IPS DF 4.7 (cell line): ENCODE results near the gene GOLIM4.

Experiments used
- DNase-seq: peaks from one replicate; pipeline ENCODE4 v3.0.0-alpha.2; 2013; ENCODE audit warnings: low spot score; ENCODE audit errors: extremely low read depth

The GOLIM4 gene

DNA sequence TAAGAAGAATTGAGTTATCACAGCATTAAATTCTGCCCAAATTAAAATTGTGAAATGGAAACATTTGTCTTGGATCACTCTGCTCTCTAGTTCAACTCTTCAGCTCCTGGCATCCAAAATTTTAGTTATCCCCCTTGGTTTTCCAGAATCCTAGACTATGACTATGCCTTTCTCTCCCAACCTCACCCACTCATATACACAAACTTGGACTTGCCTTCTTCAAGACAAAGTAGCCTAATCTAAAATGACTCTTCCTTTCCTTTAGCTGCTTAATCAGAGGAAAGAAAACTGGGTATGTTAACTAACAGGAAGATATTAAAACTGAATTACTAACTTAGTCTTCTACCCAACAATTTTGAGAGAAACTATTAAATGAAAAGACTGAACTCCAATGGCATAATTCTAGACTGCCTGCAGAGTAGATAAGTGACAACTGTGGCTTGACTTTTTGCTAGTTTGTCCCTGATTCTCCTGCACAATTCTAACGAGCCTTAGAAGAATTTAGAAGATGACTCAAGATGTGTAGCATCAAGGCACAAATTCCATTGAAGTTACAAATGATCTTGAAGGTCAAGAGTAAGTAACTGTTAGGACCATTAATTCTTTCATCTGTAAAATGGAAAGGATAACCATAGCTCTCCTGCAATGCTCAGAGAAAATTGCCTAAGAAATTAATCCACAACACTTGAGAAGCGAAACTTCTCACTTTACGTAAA, 5.2 kb upstream of the GOLIM4 start:
- no peak for DNase-seq

DNA sequence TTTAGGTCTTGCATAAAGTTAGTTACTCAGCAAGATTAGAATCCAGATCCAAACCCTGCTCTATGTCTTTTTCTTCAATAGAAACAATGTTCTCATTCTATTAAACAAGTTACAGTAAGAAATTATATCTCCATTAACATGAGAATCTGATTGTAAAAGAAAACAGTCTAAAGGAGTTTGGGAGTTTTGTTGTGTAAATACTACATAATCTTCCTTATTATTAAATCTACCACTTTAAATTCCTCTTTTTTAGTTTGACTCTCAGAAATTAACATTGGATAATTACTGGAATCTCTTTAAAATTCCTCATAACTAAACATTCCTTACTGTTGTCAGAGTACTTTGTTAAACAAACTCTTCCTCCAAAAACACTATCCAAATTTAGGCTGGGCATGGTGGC, 1.7 kb upstream of the GOLIM4 start:
- no peak for DNase-seq

DNA sequence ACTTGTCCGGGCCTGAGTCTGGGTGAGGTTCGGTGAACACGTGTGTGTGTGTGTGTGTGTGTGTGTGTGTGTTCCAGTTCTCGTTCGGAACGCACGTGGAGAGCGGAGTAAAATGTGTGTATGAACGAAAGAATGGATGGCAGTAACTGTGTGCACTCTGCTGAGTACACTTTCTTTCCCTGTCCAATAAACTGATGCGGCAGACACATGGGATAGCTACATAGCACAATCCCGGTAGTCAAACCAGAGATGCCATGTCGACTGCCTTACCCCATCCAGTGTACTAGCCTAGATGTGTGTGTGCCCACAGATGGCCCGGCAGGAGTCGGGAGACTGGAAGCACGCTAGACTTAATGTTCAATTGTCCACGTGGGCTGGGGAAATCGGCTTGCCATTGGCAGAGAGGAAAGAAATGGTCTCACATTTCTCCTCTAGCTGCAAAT, 507 bp upstream of the GOLIM4 start:
- no peak for DNase-seq

DNA sequence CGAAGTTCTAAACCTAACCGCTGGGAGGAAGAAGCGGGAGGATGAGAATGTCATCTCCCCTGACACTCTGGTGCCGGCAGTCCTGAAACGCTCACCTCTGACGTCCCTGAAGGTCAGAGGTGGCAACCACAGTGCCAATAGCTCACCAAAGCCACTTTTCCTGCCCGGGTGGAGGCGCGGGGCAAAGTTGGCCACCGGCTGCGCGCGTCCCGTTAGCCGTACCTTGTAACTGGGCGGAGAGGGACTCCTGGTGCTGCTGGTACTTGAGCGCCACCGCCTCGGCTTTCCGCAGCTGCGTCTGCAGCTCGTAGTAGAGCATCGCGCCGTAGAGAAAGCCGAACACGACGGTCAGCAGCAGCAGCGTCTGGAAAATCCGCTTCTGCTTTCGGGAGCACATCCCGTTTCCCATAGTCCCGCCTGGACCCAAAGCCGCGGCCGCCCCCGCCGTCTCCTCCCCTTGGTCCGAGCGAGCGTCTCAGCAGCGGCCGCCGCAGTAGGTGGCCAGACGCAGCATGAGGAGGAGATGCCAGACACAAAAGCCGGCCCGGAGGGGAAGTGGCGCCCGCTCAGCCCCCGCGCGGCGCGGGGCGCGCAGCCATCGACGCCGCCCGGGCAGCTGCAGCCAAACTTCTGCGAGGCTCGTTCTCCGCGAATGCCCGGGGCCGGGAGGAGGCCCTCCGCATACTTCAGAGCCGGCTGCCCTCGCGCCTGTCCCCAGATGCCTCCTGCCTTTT, 680 bp downstream of the GOLIM4 start:
- DNase-seq, result no peak

DNA sequence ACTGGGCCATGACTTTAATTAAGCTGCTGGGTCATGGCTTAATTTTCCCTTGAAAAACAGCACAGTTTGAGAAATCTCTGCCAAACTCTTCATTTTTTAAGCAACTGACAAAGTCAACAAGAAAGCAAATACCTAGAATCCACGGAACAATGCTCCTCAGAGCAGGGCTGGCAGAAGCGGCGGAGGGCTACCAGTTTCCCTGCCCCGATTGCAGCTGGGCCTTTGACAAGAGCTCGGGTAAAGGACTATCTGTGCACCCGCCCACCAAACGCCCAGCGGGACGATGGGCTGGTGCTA, 1.2 kb downstream of the GOLIM4 start:
- no peak for DNase-seq

DNA sequence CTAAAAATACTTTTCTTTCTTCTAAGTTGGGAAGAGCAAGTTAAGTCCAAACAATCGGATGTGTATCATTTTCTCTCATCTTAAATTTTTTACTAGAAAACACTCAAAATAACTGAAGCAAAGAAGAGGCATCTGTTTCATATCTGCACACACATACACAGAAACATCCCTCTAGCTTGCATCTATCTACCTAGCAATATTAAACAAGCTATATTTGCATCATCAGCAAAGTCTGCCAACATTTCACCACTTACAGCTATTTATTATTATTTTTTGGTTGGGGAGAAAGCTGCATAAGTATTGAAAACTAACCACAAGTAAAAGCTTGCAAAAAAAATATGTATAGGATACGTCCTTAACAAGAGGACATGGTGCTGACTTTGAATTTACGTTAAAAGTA, 1.9 kb downstream of the GOLIM4 start:
- no peak for DNase-seq

DNA sequence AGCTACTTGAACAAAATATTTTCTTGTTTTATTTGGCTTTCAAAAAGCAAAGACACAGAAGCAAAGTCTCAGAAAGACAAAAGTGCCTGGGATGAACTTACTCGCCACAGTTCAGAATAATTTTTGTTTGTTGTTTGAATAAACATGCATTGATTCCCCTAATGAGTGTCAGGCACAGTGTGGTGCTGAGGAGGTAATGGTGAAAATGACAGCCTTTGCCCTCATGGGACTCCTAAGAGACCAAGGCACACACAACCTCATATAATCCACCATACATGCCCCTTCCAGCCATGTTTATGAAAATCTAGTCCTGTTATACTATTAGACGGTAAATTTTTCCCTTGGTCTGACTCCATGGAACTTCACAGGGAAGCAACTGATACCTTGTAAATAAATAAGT, 2.5 kb downstream of the GOLIM4 start:
- DNase-seq, result no peak

DNA sequence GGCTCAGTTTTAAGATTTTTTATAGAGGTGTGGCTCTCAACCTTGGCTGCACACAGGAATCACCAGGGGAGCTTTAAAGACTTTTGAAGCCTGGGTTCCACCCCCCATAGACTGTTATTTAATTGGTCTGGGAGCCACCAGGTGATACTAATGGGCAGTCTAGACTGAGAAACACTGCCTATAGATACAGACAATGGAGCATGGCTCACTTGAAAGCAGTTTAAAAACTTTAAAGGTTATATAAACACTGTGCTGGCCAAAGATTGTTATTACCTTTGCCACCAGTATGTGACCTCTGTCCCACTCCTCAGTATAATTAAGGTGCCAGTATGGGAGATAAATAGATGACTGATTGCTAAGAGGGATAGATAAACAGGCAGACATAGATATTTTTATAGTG, 3.8 kb downstream of the GOLIM4 start:
- DNase-seq, result no peak

DNA sequence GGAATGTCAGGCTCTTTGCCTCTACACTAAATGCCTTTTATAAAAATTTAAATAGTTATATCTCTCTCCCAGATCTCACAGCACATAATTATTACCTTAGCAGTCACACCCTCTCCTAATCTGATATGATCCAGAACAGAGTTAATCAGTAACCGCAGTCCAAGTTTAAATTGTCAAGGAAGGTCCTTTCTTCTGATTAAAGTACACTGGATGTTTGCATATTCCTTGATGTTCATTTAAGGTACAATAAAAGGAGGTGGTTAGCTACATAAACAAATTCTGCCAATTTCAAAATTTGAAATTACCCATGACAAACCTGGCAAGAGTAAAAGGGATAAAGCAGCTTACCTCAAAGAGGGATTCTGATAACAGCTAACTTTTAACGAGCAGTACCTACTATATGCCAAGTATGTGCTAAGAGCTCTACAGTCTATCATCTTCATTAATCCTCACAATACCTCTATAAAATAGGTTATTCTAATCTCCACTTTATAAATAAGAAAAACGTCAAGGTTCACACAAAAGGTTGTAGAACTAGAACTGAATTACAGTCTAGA, 4.3 kb downstream of the GOLIM4 start:
- DNase-seq, result no peak

DNA sequence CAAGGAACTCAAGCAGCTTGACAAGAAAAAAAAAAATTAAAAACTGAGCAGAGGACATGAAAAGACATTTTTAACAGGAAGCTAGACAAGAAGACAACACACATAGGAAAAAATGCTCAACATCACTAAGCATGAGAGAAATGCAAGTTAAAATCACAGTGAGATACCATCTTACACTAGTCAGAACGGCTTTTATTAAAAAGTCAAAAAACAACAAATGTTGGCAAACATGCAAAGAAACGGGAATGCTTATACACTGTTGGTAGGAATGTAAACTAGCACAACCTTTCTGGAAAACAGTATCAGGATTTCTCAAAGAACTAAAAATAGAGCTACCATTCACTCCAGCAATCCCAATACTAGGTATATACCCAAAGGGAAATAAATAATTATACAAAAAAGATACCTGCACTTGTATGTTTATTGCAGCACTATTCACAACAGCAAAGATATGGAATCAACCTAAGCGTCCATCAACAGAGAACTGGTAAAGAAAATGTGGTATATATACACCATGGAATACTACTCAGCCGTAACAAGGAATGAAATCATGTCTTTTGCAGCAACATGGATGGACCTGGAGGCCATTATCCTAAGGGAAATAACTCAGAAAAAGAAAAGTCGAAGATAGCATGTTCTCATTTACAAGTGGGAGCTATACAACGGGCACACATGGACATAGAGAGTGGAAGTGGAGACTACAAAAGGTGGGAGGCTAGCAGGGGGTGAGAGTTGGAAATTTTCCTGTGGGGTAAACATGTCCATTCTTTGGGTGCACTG, 5.2 kb downstream of the GOLIM4 start:
- no peak for DNase-seq

DNA sequence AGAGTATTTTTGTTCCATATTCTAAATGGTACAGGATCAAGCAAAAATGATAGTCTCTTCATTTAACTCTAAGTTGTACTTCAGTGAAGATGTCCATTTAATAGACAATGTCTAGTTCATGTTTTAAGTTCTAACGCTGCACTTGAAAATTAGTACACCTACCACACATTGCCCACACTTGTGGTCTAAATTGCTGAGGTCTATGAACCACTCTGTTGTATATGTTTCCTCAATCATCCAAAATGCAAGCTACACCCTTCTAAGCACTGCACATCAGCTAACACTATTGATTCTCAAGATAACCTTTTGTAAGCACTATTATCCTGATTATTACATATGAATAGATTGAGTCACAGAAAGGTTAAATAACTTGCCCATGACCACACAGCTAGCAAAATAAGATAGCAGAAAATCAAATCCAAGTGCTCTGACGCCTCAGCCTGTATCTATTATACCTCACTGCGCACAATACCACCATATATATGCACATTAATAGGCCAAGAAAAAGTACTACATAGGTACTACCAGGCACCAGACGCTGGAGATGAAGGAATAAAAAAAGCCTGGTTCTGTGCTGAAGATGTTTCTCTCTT, 6.4 kb downstream of the GOLIM4 start:
- no peak for DNase-seq

DNA sequence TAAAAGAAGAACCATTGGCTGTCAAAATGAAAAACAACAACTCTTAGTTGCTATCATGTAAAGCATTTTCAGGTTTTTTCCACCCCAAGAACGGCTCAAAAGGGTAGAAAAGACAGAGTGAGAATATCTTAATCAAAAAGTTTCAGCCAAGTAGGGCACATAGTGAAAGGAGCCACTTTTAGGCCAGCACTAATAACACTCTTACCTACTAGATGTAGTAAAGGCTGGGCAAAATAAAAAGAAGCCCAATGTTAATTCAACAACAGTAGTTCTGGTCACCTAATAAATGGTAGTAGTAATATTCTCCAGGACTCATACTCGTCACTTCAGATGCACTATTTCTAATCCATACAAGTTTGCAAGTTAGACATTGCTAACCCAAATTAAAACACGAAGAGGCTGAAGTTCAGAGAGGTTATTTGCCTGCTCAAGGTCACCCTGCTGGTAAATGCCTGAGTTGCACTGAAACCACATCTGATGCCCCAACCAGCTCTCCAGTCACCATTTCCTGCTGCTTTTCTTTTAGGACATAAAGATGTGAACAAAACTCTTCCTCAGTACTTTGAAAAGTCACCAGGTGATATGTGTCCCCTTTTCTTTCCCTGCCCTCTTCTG, 7.5 kb downstream of the GOLIM4 start:
- no peak for DNase-seq

DNA sequence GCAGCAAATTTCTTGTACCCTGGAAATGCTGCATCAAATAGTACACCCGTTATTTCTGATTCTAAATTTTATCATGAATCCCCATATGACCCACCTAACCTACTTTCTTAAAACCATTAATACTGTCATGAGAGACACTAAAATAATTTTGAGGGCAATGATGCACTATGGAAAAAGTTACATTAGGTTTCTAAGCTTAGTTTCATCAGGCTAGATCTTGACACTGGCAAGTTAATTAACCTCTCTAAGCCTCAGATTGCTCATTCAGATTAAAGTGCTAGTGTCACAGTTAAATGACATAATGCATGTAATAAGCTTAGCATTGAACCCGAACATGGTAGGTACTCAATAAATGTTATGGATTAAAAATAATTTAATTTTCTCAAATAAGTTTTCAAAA, 8.2 kb downstream of the GOLIM4 start:
- DNase-seq, result no peak

DNA sequence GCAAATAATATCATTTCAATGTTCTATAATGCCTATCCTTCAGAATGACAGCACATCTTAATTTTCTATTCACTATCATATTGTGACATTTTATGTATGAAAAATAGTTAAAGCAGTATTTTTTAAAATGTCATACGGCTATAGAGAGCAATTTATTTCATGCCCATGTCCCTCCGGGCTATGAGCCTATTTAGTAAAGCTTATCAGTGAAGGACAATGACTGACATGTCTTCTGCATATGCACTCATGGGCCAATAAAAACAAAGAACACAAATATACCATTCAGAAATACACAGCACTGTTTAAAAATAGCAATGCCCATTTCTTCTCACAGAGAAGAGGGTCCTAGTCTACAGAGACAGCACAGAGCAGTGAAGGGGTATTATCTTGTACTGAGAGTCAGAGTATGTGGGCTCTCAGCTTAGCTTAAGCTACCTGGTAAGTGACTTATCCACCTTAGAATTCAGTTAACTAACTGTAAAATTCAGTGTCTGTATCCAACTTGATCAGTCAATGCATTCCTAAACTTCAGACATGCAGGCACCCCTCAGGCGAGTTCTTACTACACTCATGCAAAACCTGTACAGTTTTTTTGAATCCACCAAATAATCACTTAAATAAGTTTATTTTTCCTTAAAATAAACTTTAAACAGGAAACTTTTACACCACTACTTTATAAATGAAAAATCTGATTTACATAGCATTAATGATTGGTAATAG, 9.0 kb downstream of the GOLIM4 start:
- DNase-seq, result no peak

DNA sequence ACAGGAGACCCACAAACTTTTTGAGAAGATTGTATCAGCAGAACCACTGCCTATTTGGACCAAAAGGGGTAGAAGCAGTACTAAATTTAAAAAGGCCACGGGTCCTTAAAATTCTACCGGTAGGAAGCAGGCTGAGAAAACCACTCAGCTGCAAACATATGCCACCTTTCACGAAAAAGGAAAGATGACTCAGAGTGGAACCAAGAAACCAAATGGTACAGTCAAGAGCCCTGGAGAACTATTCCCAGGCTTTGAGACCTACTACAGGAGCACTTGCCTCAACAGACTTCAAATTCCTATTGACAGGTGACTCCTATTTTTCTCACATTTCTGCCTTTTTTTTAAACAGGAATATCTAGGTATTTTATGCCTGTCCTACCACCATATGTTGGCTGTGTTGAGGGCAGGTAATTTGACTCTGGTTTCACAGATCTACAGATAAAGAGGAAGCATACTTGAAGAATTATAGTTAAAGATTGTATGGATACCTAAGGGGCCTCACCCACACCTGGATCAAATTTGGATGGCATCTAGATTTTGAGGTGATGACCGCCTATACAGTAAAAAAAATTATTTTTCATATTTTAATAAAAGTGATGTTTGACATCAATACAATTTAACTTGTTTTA, 10.1 kb downstream of the GOLIM4 start:
- no peak for DNase-seq

DNA sequence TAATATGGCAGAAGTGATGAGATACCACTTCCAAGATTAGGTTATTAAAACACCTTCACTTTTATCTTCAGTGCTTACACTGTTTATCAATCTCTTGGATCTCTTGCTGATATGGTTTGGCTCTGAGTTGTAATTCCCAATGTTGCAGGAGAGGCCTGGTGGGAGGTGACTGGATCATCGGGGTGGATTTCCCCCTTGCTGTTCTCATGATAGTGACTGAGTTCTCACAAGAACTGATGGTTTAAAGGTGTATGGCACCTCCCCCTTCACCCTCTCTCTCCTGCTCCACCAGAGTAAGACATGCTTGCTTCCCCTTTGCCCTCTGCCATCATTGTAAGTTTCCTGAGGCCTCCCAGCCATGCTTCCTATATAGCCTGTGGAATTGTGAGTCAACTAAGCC, 11.8 kb downstream of the GOLIM4 start:
- no peak for DNase-seq

DNA sequence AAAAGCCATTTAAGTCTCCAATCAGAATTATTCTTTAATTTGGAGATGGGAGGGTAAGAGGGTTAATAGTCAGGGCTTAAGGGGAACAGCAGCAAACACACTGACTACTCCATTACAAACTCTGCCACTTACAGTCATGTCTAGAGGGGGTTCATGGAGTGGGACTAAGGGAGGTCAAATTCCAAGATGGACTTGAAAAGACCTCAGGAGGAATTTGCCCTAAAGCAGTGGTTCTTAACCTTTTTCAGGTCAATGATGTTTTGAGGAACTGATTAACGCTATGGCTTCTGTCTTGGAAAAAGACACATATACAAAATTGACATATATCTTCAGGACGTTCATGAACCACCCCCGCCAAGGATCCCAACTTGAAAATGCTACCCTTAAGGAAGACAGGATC, 13.9 kb downstream of the GOLIM4 start:
- DNase-seq, result no peak

DNA sequence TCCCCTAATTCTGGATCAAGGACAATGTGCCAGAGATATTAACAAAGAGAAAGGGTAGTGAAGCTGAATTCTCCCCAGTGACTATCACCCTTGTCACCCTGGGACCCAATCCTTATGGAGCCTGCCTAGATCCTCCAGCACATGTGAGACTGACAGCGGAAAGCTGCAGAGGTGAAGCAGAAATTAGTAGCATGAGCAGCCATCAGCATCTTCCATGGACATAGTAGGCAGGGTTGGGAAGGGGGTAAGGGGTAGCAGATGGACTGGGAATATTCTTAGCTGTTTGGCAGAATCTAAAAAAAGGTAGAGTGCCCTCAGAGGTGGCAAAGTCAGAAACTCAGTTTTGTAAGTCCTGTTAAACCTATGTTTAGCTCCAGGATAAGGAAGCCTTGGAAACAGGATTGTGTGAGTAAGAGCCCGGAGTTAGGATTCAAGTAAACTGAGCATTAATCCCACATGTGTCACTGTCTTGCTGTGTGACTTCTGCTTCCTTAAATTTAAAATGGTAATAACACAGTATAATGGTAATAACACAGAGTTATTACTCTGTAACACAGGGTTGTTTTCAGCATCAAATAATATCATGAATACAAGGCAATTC, 14.5 kb downstream of the GOLIM4 start:
- DNase-seq, result no peak

DNA sequence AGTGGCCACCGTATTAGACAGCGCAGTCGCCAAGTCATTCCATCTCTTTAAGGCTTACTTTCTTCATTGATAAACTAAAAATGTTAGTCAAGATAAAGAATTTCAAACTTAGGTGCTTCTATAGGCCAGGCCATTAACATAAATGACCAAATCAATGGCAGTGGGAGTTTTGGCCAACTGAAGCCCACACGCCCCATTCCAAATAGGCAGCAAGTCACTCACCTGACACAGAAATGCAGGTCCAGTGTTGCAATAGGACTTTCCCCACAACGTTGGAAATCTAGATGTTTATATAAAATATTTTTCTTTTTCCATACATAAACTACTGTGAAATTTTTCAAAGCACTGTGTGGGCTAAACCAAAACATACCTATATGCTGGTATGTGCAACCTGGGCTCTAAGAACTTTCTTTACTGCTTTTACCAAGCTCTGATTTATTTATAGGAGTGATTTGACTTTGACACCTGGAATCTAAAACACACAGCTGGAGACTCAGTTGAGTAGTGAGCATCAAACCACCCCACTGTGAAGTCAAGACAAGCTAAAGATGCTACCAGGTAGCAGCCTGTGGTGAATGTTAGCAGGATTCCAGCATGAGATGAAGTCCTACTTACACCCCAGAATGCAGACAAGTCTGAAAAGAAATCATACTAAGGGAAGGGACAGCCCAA, 15.1 kb downstream of the GOLIM4 start:
- no peak for DNase-seq
